Measurements from ENCODE around the gene SAMD10.

GRCh38 chr20:63980317-63980805, 919 bp upstream of the SAMD10 start:
- TF ChIP-seq, protein P1, sequence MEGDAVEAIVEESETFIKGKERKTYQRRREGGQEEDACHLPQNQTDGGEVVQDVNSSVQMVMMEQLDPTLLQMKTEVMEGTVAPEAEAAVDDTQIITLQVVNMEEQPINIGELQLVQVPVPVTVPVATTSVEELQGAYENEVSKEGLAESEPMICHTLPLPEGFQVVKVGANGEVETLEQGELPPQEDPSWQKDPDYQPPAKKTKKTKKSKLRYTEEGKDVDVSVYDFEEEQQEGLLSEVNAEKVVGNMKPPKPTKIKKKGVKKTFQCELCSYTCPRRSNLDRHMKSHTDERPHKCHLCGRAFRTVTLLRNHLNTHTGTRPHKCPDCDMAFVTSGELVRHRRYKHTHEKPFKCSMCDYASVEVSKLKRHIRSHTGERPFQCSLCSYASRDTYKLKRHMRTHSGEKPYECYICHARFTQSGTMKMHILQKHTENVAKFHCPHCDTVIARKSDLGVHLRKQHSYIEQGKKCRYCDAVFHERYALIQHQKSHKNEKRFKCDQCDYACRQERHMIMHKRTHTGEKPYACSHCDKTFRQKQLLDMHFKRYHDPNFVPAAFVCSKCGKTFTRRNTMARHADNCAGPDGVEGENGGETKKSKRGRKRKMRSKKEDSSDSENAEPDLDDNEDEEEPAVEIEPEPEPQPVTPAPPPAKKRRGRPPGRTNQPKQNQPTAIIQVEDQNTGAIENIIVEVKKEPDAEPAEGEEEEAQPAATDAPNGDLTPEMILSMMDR (IDR thresholded peaks at IDR 0.05): no peak
- TF ChIP-seq POLR2A (IDR thresholded peaks at IDR 0.05) (no peak), POLR2AphosphoS5 (IDR thresholded peaks at IDR 0.05) (no peak), EP300 (IDR thresholded peaks at IDR 0.05) (no peak)
